SK-N-MC (cell line): Measurements from ENCODE around the gene MYL10.

Source experiments
- EZH2 ChIP-seq: fragments of 200-600 bp; sonication (generic); IDR thresholded peaks from one replicate; pipeline ENCODE4 v1.6.1; 2017; ENCODE audit warnings: antibody characterized with exemption
- POLR2AphosphoS5 ChIP-seq: IDR thresholded peaks from 2 replicates; pipeline ENCODE4 v1.6.1; 2012; ENCODE audit warnings: mild to moderate bottlenecking, low read depth, low read length, borderline replicate concordance

DNA sequence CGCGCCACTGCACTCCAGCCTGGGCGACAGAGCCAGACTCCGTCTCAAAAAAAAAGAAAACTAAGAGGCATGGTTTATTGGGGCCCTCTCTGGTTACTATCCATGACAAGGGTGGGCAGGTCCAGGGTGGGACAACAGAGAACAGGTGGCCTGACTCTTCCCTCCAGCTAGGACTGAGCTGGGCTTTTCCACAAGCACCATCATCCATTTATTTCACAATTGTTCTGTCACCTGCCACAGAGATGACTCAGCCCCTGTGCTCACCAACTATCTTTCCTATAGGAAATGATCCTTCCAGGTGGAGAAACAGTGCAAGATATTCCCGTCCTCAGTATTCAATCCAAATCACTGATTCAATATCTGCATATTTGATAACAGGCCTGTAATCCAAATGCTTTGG lies 44.9 kb upstream of the MYL10 start:
- TF ChIP-seq POLR2AphosphoS5 = no peak
- TF ChIP-seq EZH2 = no peak
